ENCODE data around the gene EPS15. TPM values are rescaled to one million over a fixed set of nuclear protein-coding genes. Genes with fewer than 3 reads are reported as not detected.
"Not testable (repeated sequence)": the region's sequence is repeated elsewhere in the genome, so short reads cannot be mapped to it uniquely, and the experiment has no call there.

EPS15 gene
- total RNA-seq, 1 donor from 2014 or later, result 37.1 TPM

- Histone ChIP-seq H3K36me3 (ENCODE audit: control insufficient read depth, insufficient read depth, low read length) (no peaks in the 10 kb centered on the region), H3K27me3 (ENCODE audit: control insufficient read depth, insufficient read depth, low read length) (no peaks in the 10 kb centered on the region), H3K4me3 (ENCODE audit: low read depth, low read length) (no peak overlapping the region)
- no peak for DNase-seq (ENCODE audit: low read depth)
- no peak for TF ChIP-seq CTCF (IDR thresholded peaks at IDR 0.05; ENCODE audit: insufficient read depth, low read length, poor library complexity, severe bottlenecking)
Observed at GRCh38 chr1:51443555-51443954, 75.5 kb downstream of the EPS15 start.

DNA sequence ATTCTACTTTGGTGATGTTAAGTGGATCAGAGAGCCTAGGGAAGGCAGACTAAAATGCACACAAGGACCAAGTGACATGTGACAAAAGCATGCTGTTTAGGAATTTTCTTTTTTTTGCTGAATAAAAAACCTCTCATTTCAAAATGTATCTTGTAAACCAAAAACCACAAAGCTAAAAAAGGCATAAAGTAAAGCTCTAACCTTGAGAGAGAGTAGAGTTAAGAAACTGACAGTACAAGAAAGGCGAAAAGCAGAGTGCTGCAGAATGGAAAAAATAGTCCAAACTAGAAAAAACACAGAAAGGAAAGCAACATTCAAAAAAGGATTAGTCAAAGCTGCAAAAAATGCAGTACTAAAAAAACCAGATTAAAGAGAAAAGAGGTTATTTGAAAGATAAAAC lies 76.5 kb downstream of the EPS15 start:
- H3K36me3 ChIP-seq (ENCODE audit: control insufficient read depth, insufficient read depth, low read length), result no peaks in the 10 kb centered on the region
- TF ChIP-seq CTCF (IDR thresholded peaks at IDR 0.05; ENCODE audit: insufficient read depth, low read length, poor library complexity, severe bottlenecking), result no peak
- DNase-seq (ENCODE audit: low read depth), result no peak

DNA sequence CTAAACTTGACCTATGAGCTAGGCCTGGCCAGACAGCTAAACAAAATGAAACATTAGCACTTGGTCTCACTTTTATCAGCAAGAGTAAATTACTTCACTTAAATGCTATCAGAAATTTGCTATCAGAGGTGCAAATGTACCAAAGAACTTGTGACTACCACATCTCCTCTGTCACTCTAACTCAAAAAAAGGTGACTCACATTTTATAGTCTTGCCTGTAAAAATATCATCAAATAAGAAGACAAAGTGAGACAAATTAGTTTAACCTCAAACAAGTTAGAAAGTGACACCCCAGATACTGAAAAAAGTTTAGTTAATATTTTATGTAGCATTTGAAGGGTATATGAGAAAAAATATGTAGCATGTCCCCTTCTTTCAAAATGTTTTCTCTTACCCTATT lies 76.9 kb downstream of the EPS15 start:
- DNase-seq (ENCODE audit: low read depth), result no peak
- H3K27me3 ChIP-seq (ENCODE audit: control insufficient read depth, insufficient read depth, low read length), result no peaks in the 10 kb centered on the region
- no peak for TF ChIP-seq CTCF (IDR thresholded peaks at IDR 0.05; ENCODE audit: insufficient read depth, low read length, poor library complexity, severe bottlenecking)
- H3K36me3 ChIP-seq (ENCODE audit: control insufficient read depth, insufficient read depth, low read length), result no peaks in the 10 kb centered on the region
- H3K4me3 ChIP-seq (ENCODE audit: low read depth, low read length), result no peak overlapping the region

More for the DNA sequence above, 76.5 kb downstream of the EPS15 start:
- no peaks in the 10 kb centered on the region for H3K27me3 ChIP-seq (ENCODE audit: control insufficient read depth, insufficient read depth, low read length)
- H3K4me3 ChIP-seq (ENCODE audit: low read depth, low read length), result no peak overlapping the region

- no peak for TF ChIP-seq CTCF (IDR thresholded peaks at IDR 0.05; ENCODE audit: insufficient read depth, low read length, poor library complexity, severe bottlenecking)
- no peaks in the 10 kb centered on the region for H3K36me3 ChIP-seq (ENCODE audit: control insufficient read depth, insufficient read depth, low read length)
- no peak overlapping the region for H3K4me3 ChIP-seq (ENCODE audit: low read depth, low read length)
- DNase-seq (ENCODE audit: low read depth), result no peak
- no peaks in the 10 kb centered on the region for H3K27me3 ChIP-seq (ENCODE audit: control insufficient read depth, insufficient read depth, low read length)
Observed at GRCh38 chr1:51439895-51440294, 79.2 kb downstream of the EPS15 start.

DNA sequence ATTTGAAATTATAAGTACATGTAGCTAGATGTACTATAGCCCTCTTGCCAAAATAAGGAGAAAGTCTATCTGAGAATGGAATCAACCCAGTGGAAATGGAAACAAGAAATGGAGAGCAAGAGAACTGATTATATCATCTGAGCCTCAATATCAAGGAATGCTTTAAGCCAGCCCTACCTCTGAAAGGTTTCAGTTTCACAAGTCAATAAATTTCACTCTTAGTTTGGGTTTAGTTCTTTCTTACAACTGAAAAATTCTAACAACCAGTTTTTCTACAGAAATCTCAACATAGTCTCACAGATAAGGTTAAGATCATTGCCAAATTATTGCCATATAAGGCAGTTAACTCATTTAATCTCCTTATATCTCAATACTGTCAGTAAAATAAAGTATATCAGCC lies 80.0 kb downstream of the EPS15 start:
- no peak for TF ChIP-seq CTCF (IDR thresholded peaks at IDR 0.05; ENCODE audit: insufficient read depth, low read length, poor library complexity, severe bottlenecking)
- Histone ChIP-seq H3K4me3 (ENCODE audit: low read depth, low read length) (no peak overlapping the region), H3K36me3 (ENCODE audit: control insufficient read depth, insufficient read depth, low read length) (no peaks in the 10 kb centered on the region), H3K27me3 (ENCODE audit: control insufficient read depth, insufficient read depth, low read length) (no peaks in the 10 kb centered on the region)
- no peak for DNase-seq (ENCODE audit: low read depth)

DNA sequence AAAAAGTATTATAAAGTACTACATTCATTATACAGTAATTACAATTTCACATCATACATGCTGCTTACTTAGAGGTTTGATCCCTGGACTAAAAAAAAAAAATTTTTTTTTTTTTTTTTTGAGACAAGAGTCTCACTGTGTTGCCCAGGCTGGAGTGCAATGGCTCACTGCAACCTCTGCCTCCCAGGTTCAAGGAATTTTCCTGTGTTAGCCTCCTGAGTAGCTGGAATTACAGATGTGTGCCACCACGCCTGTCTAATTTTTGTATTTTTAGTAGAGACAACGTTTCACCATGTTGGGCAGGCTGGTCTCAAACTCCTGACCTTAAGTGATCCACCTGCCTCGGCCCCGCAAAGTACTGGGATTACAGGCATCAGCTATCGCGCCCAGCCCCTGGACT lies 81.7 kb downstream of the EPS15 start:
- H3K4me3 ChIP-seq (ENCODE audit: low read depth, low read length); H3K27me3 ChIP-seq (ENCODE audit: control insufficient read depth, insufficient read depth, low read length); H3K36me3 ChIP-seq (ENCODE audit: control insufficient read depth, insufficient read depth, low read length); DNase-seq (ENCODE audit: low read depth): not testable (repeated sequence)

Data from kidney epithelial cell (primary cell).